ENCODE measurements around the gene LRWD1.

Gene LRWD1

GRCh38 chr7:102464577-102465280, at the start of gene LRWD1, which contains the start of gene ALKBH4:
TSS of gene LRWD1 (plus strand) at chr7:102464984. CDS start at chr7:102465081, 97 bp downstream.
TSS of gene ALKBH4 (minus strand) at chr7:102464863. CDS start at chr7:102464836, 27 bp downstream.
- DNase-seq (ENCODE audit: low spot score): peak; percentile 87

- no peak for DNase-seq (ENCODE audit: low spot score)
Observed at GRCh38 chr7:102415685-102416225, 49.0 kb upstream of the LRWD1 start.

GRCh38 chr7:102416406-102416805, 48.4 kb upstream of the LRWD1 start:
- no peak for DNase-seq (ENCODE audit: low spot score)

- no peak for DNase-seq (ENCODE audit: low spot score)
Observed at GRCh38 chr7:102417105-102417504, 47.7 kb upstream of the LRWD1 start.

- no peak for DNase-seq (ENCODE audit: low spot score)
Observed at GRCh38 chr7:102418592-102418991, 46.2 kb upstream of the LRWD1 start.

- no peak for DNase-seq (ENCODE audit: low spot score)
Observed at GRCh38 chr7:102421706-102422240, 43.0 kb upstream of the LRWD1 start.

GRCh38 chr7:102424129-102424551, 40.6 kb upstream of the LRWD1 start:
- no peak for DNase-seq (ENCODE audit: low spot score)

GRCh38 chr7:102424787-102425218, 40.0 kb upstream of the LRWD1 start:
- DNase-seq (ENCODE audit: low spot score): no peak

GRCh38 chr7:102425639-102426267, 39.0 kb upstream of the LRWD1 start:
- DNase-seq (ENCODE audit: low spot score): no peak

- no peak for DNase-seq (ENCODE audit: low spot score)
Observed at GRCh38 chr7:102426268-102427018, 38.3 kb upstream of the LRWD1 start.

- no peak for DNase-seq (ENCODE audit: low spot score)
Observed at GRCh38 chr7:102427019-102427405, 37.8 kb upstream of the LRWD1 start.

GRCh38 chr7:102429141-102429899, 35.5 kb upstream of the LRWD1 start:
- DNase-seq (ENCODE audit: low spot score): no peak

- no peak for DNase-seq (ENCODE audit: low spot score)
Observed at GRCh38 chr7:102431617-102432298, 33.0 kb upstream of the LRWD1 start.

GRCh38 chr7:102432442-102433218, 32.2 kb upstream of the LRWD1 start:
- DNase-seq (ENCODE audit: low spot score): no peak

- peak; percentile 75 for DNase-seq (ENCODE audit: low spot score)
Observed at GRCh38 chr7:102433219-102434038, 31.4 kb upstream of the LRWD1 start, which contains the start of gene ORAI2. TSS of gene ORAI2 (plus strand) at chr7:102433575. CDS start at chr7:102438957, 5,382 bp downstream.

- DNase-seq (ENCODE audit: low spot score): no peak
Observed at GRCh38 chr7:102434039-102434486, 30.7 kb upstream of the LRWD1 start.

- DNase-seq (ENCODE audit: low spot score): no peak
Observed at GRCh38 chr7:102436118-102436517, 28.7 kb upstream of the LRWD1 start.

GRCh38 chr7:102439963-102440795, 24.6 kb upstream of the LRWD1 start:
- DNase-seq (ENCODE audit: low spot score): no peak

Data from globus pallidus (tissue), 1 donor.